SKM-1 treated with dmso at 0.1 percent for 144 hours (cell line): Measurements from ENCODE around the gene TROAP.
"Not testable (repeated sequence)": the region's sequence is repeated elsewhere in the genome, so short reads cannot be mapped to it uniquely, and the experiment has no call there.

Experiments
- DNase-seq: peaks from one replicate; lab custom pipeline; 2025; ENCODE audit not compliant: unreplicated experiment; lab: John Stamatoyannopoulos, UW

TROAP gene

DNA sequence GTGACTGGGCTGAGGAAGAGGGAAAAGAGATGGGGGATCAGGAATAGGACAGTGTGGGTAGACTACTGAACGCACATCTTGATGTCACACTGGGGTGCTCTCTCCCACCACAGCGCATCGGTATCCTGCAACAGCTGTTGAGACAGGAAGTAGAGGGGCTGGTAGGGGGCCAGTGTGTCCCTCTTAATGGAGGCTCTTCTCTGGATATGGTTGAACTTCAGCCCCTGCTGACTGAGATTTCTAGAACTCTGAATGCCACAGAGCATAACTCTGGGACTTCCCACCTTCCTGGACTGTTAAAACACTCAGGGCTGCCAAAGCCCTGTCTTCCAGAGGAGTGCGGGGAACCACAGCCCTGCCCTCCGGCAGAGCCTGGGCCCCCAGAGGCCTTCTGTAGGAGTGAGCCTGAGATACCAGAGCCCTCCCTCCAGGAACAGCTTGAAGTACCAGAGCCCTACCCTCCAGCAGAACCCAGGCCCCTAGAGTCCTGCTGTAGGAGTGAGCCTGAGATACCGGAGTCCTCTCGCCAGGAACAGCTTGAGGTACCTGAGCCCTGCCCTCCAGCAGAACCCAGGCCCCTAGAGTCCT, 7.1 kb downstream of the TROAP start:
- DNase-seq, result no peak

DNA sequence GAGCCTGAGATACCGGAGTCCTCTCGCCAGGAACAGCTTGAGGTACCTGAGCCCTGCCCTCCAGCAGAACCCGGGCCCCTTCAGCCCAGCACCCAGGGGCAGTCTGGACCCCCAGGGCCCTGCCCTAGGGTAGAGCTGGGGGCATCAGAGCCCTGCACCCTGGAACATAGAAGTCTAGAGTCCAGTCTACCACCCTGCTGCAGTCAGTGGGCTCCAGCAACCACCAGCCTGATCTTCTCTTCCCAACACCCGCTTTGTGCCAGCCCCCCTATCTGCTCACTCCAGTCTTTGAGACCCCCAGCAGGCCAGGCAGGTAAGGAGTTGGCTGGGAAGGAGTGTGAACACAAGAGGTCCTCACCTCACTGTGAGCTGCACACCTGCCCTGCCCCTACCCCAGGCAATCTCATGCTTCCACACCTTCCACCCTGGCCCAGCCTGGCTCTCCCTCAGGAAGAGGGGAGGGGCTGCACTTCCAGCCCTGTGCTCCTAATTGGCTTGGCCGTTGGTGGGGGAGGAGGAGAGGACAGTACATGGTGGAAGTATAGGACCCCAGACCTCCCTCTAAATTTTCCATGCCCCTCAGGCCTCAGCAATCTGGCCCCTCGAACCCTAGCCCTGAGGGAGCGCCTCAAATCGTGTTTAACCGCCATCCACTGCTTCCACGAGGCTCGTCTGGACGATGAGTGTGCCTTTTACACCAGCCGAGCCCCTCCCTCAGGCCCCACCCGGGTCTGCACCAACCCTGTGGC, 7.8 kb downstream of the TROAP start:
- DNase-seq, result no peak

DNA sequence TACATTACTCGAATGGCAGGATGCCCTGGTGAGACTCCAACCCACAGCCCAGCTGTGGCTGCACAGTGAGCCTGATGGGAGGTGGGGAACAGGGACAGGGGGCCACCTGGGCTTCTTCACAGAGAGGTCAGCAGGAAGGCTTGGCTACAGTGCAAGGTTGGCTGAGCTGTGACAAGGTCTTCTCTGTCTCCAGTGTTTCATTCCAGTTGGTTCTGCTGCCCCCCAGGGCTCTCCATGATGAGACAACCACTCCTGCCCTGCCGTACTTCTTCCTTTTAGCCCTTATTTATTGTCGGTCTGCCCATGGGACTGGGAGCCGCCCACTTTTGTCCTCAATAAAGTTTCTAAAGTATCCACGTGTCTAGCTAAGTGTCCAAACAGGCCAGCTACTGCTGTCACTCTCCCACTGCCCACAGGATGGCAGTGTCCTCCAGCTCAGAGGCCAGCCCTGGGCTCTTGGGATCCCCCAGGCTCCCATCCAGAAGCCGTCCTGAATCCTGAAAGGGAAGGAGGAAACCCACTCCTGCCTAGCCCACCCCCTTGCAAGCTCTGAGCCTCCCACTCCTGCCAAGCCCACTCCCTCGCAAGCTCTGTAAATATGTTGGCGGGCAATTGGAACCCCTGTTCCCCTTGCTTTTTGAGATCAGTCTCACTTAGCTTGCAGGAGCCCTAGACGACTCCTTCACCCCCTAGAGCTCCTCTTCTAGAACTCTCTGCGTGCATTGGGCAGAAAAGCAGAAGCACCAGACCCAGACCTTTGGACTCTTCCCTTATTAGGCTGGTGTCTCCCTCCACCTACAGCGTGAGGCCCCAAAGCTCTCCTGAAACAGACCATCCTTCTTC, 8.5 kb downstream of the TROAP start:
- DNase-seq, result peak; percentile 16

DNA sequence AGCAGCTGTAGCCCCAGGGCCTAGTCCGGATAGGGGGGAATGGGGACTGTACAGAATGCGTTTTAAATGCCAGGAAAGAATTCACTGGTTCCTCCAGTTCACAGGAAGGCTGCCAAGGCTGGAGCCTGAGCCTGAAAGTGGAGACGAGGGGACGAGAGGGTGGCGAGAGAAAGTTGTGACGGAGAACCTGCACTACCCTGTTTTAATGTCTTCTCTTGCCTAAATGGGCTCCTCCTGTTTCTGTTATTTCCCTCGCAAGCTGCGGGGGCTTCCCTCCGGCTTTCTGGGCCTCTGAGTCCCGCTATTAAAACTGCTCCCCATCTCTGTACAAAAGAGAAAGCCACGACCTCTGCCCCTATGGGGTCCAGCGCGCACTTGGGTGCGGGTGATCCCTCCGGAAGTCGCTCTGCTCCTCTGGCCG, 9.4 kb downstream of the TROAP start:
- DNase-seq, result no peak

DNA sequence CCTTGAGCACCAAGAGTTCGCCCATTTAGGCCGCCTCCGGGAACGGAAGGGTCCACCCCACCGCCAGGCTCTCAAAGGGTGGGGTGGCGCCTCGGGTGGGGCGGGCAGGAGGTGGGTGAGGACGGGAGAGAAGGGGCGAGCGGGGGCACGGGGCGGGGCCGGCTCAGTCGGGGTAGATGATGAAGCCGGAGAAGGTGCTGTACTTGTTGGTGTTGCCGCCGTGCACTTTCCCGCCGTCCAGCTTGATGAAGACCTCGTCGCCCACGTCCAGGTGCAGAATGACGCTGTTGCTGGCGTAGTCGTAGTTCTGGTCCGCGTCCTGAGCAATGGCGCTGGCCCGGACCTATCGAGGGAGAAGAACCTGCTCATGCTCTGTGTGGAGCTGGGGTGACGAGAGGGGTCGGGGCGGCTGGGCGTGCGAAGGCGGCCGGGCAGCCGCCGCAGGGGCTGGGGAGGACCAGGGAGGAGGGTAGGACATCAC, 9.9 kb downstream of the TROAP start:
- DNase-seq, result no peak

DNA sequence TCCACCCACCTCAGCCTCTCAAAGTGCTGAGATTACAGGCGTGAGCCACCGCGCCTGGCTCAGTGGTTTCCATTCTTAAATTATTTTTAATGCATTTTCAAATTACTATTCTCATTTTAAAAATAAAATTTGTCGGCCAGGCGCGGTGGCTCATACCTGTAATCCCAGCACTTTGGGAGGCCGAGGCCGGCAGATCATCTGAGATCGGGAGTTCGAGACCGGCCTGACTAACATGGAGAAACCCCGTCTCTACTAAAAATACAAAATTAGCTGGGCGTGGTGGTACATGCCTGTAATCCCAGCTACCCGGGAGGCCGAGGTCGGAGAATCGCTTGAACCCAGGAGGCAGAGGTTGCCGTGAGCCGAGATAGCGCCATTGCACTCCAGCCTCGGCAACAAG, 10.7 kb downstream of the TROAP start:
- not testable (repeated sequence) for DNase-seq

DNA sequence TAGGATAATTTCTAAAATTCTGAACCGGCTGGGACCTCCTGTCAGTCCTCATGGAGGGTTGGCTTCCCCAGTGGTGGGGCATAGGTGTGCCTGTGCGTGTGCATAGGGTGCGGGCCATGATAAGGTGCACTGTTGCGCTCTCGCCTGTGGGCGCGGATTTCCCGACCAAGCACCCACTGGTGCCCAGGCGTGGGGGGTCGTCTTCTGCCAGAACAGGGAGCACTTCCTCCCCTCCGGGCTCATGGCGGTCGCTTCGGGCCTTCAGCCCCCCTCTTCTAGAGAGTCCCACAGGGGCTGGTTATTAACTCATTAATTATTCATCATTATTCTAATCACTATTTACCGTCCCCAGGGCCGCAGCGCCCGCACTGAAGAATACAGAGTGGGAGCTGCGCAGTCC, 11.2 kb downstream of the TROAP start:
- no peak for DNase-seq

DNA sequence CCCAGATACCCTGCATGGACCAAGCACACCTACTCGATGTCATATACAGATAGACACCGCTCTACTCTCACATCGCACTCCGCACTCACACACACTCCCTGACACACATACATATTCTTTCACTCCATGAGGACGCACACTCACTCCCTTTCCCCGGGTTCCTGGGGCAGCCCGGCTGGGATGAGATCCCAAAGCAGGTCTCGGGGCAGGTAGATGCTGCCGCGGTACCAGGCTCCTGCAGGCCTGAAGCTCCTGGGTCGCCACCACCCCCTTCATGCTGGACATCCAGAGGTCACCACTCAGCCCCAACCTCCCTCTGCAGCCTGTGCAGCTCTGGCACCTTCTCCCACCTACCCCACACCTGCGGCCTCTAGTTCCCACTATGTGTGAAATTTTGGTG, 11.6 kb downstream of the TROAP start:
- DNase-seq, result no peak

DNA sequence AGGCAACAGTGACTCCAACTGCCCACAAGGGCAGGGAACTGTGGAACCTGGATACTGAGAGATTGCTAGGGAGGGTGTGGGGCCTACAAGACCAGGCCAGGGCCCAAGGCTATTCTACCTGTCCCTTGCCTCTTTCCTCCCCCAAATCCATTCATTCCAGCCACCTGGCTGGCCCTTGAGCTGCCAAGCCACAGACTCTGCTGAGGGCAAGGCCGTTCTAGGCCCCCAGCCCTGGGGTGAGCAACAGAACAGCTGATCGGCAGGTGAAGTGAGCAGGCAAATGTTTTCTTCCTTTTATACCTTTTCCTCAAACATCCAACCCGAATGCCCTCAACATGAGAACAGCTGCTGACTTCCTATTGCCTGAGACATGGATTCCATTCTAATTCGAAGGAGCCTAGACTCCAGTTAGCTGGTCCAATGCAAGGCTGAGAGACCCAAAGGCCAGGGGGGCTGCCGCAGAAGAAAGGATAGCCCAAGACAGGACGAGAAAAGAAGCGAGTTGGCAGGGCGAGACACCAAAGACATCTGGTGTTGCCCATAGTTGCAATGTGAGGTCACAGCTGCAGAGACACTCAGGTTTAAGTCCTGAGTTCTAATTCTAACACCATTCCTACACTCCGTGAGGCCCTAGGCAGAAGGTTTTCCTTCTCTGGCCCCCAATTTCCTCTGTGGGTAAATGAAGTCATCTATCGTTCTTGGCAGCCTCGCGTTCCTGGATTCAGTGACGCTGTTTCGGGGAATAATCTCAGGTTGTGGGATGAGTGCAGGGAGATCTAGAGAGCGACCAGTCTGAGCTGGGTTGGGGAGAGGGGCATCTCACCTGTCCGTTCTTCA, 12.3 kb downstream of the TROAP start:
- no peak for DNase-seq

DNA sequence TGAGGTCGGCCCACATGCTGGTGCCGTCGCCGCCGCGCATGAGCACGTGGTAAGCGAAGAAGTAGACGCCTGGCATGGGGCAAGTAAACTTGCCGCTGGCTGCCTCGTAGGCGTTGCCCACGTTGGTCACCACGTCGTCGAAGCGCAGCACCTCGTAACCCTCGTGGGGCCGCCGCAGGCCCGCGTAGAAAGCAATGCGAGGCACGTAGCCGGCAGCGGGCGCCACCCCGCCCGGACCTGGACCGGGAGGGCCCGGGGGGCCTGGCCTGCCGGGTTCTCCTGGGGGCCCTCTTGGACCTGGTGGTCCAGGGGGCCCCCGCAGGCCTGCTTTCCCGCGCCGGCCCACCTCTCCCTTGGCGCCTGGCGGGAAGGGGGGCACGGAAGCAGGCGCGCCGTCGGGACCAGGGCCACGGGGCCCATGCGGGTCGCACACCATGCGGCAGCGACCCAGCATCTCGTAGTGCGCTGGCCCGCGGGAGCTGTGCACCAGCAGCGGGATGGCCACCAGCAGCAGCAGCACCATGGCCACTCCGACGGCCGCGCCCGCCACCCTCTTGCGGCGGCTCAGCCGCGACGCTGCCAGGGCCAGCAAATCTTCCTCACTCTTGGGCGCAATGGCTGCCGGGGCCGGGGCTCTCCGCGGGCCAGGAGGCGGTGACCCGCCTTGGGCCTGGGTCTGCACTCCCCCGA, 13.0 kb downstream of the TROAP start:
- no peak for DNase-seq

DNA sequence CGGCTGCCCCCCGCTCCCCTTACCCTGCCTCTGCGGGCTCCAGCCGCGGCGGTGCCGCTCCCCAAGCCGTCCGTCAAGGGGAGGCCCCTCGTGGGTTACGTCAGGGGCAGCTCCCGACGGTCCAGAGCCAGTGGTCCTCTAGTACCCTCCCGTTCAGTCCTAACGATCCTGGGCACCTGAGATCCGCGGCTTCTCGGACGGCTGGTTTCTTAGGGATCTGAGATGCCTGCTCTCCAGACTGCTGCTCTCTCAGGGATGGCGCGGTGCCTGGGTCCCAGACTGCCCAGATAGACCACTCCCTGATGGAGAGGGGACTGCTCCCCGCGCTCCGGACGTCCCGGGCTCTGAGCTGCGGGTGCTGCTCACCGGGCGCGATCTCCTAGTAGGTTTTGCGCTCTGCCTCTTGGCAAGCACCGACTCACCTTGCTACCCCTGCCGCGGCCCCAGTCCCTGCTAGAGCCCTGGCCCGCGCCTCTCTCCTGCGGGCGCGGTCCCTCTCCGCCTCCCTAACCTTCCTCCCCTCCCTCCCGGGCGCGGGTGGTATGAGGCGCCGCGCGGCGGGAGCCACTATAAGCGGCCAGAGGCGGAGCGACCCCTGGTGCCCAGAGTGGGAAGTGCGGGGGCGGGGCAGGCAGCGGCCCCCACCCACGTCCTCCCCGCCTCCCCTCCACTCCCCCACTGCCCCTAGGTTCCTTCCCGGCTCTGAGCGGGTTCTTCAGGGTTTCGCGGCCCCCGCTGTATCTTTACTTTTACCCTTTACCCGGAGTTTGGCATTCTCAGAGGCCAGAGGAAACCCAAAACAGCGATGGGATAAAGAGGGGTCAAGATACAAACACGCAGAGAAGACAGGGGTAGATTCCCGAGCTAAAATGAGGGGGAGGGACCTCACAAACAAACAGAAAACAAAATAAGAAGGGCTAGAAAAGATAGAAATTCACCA, 13.9 kb downstream of the TROAP start, which contains the start of gene C1QL4:
Gene C1QL4, minus strand, starts transcription at position 544 of the 940 bp plus-strand sequence. CDS start 711 bp downstream, outside the sequence.
- DNase-seq, result peak; percentile 41

DNA sequence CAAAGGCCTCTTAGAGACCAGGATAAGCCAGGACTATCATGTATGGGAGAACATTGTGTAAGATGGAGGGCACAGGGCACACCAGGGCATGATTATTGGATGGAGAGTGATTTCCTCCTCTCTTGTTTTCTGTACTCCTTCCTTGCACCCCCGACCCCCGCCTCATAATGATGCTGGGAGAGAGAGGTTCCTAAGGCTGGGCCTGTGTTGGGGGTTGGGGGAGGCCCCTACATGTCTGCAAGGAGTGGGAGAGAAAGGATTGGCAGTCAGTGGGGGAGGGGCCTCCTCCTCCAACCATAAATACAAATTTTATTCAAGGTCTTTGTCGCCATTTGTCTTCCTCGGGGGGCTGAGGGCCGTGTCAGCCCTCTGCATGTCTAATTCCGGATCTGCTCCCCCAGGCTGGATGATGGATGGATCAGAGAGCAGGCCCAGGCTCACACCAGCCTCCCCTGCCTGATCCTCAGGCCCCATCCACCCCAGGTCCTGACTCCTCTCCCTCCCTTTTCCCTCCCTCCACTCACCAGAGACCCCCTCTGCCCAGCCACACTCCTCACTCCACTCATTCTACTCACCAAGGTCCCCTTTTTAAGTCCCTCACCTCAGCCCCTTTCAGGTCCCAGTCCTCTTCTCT, 15.9 kb downstream of the TROAP start:
- DNase-seq, result no peak

DNA sequence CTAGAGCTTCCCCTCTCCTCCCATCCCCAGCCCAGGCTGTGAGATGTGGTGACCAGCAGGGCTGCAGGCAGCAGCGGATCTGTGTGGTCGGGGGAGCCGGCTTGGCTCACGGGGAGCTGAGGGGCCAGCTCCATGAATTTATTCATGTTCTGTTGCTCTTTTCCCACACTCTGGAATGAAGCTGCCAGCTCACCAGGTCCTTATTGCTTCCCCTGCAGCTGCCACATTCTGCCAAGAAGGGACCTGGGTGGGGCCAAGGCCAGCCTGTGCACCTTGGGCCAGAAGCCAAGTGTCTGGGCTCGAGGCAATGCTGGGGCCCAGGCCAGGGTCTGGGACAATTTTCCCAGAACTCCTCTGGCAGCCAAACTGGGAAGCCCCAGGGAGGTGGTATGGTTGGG, 16.4 kb downstream of the TROAP start:
- no peak for DNase-seq

DNA sequence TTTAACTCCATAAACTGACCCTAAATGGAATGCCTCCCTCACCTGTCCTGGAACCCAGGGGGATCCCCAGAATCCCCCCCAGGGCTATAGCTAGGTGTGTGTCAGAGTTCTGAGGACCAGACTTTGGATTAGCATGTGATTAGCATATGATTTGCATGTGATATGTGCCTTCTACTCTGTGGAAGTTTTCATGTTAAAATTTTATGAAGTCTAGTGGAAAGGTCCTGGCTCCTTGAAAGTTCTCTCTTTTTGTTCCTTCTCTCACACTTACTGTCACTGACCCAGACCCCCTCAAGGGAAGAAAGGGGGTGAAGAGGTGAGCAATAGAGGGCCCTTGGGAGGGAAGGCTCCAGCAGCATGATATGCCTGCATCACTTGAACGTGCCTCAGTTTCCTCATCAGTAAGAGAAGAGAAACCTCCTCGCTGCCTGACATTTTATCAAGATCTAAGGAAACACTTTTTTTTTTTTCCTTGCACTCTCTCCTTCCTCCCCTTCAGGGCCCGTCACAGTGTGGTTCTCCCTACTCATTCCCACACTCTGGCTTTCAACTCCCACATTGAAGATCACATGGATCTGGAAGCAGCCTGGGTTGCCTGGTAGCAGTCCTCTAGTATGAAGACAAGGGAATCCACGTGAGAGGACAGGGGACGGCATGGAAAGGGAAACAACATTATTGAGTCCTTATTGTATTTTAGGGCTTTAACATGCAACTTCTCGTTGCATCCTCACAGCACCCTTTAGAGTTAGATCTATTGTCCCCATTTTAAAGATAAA, 17.2 kb downstream of the TROAP start:
- DNase-seq, result no peak

DNA sequence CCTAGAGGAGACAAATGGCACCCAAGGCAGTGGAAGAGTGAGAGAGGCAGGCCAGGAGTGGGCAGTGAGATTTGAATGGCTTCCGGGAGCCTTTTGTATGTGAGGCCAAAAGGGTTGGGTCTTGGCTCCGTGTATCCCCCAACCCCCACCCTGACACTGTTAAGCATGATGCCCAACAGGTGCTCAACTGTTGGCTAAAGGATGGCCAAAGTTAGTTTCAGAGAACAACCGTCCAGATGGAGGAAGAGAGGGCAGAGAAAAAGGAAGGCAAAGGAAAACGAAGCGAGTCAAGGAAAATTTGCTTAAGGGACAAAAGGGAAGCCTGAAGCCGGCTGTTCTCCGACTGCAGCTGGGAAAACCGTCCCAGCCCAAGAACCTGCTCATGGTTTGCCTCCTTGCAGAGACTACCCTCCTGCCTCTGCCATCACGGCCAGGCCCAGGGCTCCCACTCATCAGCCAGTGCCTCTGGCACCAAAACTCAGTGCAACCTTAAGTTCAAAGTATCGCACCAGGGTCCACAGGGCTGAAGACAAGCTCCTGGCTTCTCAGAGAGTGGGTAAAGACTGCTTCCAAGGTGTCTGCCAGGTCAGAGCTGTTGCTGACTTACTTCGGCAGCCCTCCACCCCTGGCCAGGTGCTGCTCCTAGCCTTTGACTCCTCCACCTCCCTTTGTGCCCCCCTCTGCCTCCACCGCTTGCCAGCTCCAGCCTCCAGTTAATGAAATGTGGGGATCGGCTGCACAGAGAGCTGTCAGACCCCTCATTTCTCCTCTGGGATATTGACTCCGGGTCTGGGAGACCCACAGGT, 18.1 kb downstream of the TROAP start:
- no peak for DNase-seq

DNA sequence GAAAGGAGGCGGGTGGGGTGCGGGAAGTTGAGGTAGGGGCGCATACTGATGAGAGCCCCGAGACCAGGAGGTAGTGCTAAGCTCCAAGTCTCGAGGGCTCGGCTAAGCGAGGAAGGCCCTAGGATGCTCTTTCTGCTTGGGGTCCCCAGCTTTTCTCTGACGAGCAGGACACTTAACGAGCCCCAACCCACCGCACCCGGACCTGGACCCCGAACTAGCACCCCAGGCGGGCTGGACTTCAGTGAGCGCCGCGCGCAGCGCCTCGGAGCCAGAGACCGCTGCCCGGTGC, 18.7 kb downstream of the TROAP start:
- DNase-seq, result no peak
